ENCODE measurements around the gene SYNDIG1.

- TF ChIP-seq CTCF (IDR thresholded peaks at IDR 0.05) (no peak), EZH2 (IDR thresholded peaks at IDR 0.05; ENCODE audit: borderline replicate concordance, insufficient read depth, low read depth, low read length, poor library complexity, severe bottlenecking) (no peak)
Observed at GRCh38 chr20:24588725-24589340, 119.4 kb downstream of the SYNDIG1 start.
